Esophagus squamous epithelium (tissue), 4 donors: ENCODE results near the gene PKN2.

Source experiments
- POLR2A ChIP-seq, 4 donors: fragments of 450-650 bp; IDR thresholded peaks; one replicate each; pipeline ENCODE4 v1.6.1; 2017; ENCODE audit warnings: antibody characterized with exemption in 4 of 4, mild to moderate bottlenecking in 4 of 4, moderate library complexity in 3 of 4
- TF ChIP-seq, protein P1 (sequence below), 6 experiments: fragments of 450-650 bp in 4 of 6; fragments of 200-600 bp in 2 of 6; sonication (generic) in 2 of 6; IDR thresholded peaks; one replicate each; pipeline ENCODE4 v1.5.1; 2016 to 2019; ENCODE audit warnings: antibody characterized with exemption in 6 of 6, mild to moderate bottlenecking in 4 of 6, moderate library complexity in 4 of 6

DNA sequence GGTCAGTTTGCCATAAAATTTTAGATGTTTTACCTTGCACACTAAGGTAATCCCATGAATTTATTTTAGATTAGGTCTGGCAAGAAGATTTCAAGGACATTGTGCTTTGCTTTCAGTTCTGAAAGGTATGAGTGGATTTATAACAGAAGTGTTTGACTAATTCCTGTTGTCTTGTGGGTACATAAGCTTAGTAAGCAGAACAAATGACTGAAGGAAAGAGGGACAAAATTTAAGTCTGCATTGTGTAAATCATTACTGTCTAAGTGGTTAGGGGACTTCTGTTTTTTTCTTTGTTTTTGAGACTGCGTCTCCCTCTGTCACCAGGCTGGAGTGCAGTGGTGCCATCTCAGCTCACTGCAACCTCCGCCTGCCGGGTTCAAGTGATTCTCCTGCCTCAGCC, 60.1 kb downstream of the PKN2 start:
- no peak for TF ChIP-seq POLR2A (IDR thresholded peaks at IDR 0.05)
- TF ChIP-seq, protein P1, sequence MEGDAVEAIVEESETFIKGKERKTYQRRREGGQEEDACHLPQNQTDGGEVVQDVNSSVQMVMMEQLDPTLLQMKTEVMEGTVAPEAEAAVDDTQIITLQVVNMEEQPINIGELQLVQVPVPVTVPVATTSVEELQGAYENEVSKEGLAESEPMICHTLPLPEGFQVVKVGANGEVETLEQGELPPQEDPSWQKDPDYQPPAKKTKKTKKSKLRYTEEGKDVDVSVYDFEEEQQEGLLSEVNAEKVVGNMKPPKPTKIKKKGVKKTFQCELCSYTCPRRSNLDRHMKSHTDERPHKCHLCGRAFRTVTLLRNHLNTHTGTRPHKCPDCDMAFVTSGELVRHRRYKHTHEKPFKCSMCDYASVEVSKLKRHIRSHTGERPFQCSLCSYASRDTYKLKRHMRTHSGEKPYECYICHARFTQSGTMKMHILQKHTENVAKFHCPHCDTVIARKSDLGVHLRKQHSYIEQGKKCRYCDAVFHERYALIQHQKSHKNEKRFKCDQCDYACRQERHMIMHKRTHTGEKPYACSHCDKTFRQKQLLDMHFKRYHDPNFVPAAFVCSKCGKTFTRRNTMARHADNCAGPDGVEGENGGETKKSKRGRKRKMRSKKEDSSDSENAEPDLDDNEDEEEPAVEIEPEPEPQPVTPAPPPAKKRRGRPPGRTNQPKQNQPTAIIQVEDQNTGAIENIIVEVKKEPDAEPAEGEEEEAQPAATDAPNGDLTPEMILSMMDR (IDR thresholded peaks at IDR 0.05) = no peak
